Muscle of leg (tissue), 11 donors: Measurements from ENCODE around the gene MGRN1. TPM values are rescaled to one million over a fixed set of nuclear protein-coding genes. Genes with fewer than 3 reads are reported as not detected.

ENCODE experiments used
- DNase-seq: peaks from one replicate; pipeline ENCODE4 v3.0.0; 2013
- H3K27ac ChIP-seq: one replicate; pipeline ENCODE4 v1.5.1; 2013; ENCODE audit warnings: mild to moderate bottlenecking, low read length, control low read depth
- H3K27me3 ChIP-seq: one replicate; pipeline ENCODE4 v1.6.1; 2013; ENCODE audit warnings: low read length; ENCODE audit not compliant: control insufficient read depth, insufficient read depth
- H3K36me3 ChIP-seq: one replicate; pipeline ENCODE4 v1.6.1; 2013; ENCODE audit warnings: low read length; ENCODE audit not compliant: control insufficient read depth, insufficient read depth
- H3K4me1 ChIP-seq: one replicate; pipeline ENCODE4 v1.6.1; 2013; ENCODE audit warnings: low read length; ENCODE audit not compliant: control insufficient read depth, insufficient read depth
- H3K4me3 ChIP-seq: one replicate; pipeline ENCODE4 v1.5.1; 2013; ENCODE audit warnings: low read length, control low read depth
- H3K9me3 ChIP-seq: replicated peaks from 2 replicates; pipeline ENCODE4 v1.6.1; 2013; ENCODE audit warnings: low read depth, low read length; ENCODE audit not compliant: control insufficient read depth
- WGBS: methylation state at CpG from one replicate; pipeline ENCODE4 v1.1.5; 2013; ENCODE audit warnings: missing lambda C conversion rate; ENCODE audit not compliant: insufficient coverage; 5-methylcytosine and 5-hydroxymethylcytosine counted together
- polyA plus RNA-seq, 8 donors: library from polyadenylated mRNA; unstranded; fragments of 120-200 nt; gene quantifications; one replicate each; pipeline versions ENCODE4 v1.2.1 to v1.2.3, GENCODE V29; 2013; ENCODE audit warnings: inconsistent platforms in 1 of 8, low replicate concordance in 1 of 8; ENCODE audit not compliant: insufficient read length in 8 of 8, insufficient read depth in 1 of 8
- total RNA-seq: library from RNA; stranded (reverse); fragments of 120-200 nt; gene quantifications from one replicate; pipeline ENCODE4 v1.2.4, GENCODE V29; 2013

The MGRN1 gene
- total and polyA plus RNA-seq, 9 donors: 15.9 to 50.7 (median 37.2) TPM

- DNase-seq: no peak
- WGBS: 81% methylated on average over 7 of the region's 7 CpGs
- Histone ChIP-seq H3K36me3 (peaks cover 9% of the 10 kb centered on the region), H3K4me3 (no peak overlapping the region), H3K27me3 (no peaks in the 10 kb centered on the region), H3K4me1 (peaks cover 26% of the 10 kb centered on the region), H3K9me3 (no peaks in the 10 kb centered on the region), H3K27ac (no peak overlapping the region)
Measured at GRCh38 chr16:4623593-4623992, 1.0 kb upstream of the MGRN1 start.

- Histone ChIP-seq H3K4me3 (peak overlapping the region; percentile 94), H3K27ac (peak overlapping the region; percentile 94), H3K36me3 (peaks cover 9% of the 10 kb centered on the region), H3K4me1 (peaks cover 18% of the 10 kb centered on the region), H3K9me3 (no peaks in the 10 kb centered on the region), H3K27me3 (no peaks in the 10 kb centered on the region)
- DNase-seq: peak; percentile 82
- WGBS: under 1% methylated on average over 71 of the region's 80 CpGs
Measured at GRCh38 chr16:4624827-4625559, 367 bp downstream of the MGRN1 start.

- H3K9me3 ChIP-seq: no peaks in the 10 kb centered on the region
- 3% methylated on average over 6 of the region's 11 CpGs for WGBS
- peak overlapping the region; percentile 94 for H3K4me3 ChIP-seq
- peaks cover 18% of the 10 kb centered on the region for H3K4me1 ChIP-seq
- peak; percentile 79 for DNase-seq
- H3K27ac ChIP-seq: peak overlapping the region; percentile 94
- H3K27me3 ChIP-seq: no peaks in the 10 kb centered on the region
- H3K36me3 ChIP-seq: peaks cover 9% of the 10 kb centered on the region
Measured at GRCh38 chr16:4625560-4626159, 1.0 kb downstream of the MGRN1 start.

- WGBS: 46% methylated on average over 5 of the region's 6 CpGs
- no peak for DNase-seq
- peaks cover 14% of the 10 kb centered on the region for H3K36me3 ChIP-seq
- H3K4me1 ChIP-seq: peaks cover 18% of the 10 kb centered on the region
- H3K27me3 ChIP-seq: no peaks in the 10 kb centered on the region
- H3K27ac ChIP-seq: no peak overlapping the region
- peaks cover 7% of the 10 kb centered on the region for H3K9me3 ChIP-seq
- peak overlapping the region; percentile 94 for H3K4me3 ChIP-seq
Measured at GRCh38 chr16:4626396-4626795, 1.8 kb downstream of the MGRN1 start.

- Histone ChIP-seq H3K27ac (no peak overlapping the region), H3K36me3 (peaks cover 14% of the 10 kb centered on the region), H3K27me3 (no peaks in the 10 kb centered on the region), H3K4me3 (no peak overlapping the region), H3K9me3 (peaks cover 10% of the 10 kb centered on the region), H3K4me1 (peaks cover 18% of the 10 kb centered on the region)
- DNase-seq: no peak
- 96% methylated on average over 5 of the region's 9 CpGs for WGBS
Measured at GRCh38 chr16:4628283-4628682, 3.7 kb downstream of the MGRN1 start.

GRCh38 chr16:4631444-4631843, 6.8 kb downstream of the MGRN1 start:
- H3K27me3 ChIP-seq: no peaks in the 10 kb centered on the region
- H3K4me3 ChIP-seq: no peak overlapping the region
- H3K27ac ChIP-seq: no peak overlapping the region
- no peak for DNase-seq
- peaks cover 17% of the 10 kb centered on the region for H3K36me3 ChIP-seq
- peaks cover 10% of the 10 kb centered on the region for H3K9me3 ChIP-seq
- WGBS: no CpG with 5 or more reads among the region's 1 CpG
- peaks cover 3% of the 10 kb centered on the region for H3K4me1 ChIP-seq

GRCh38 chr16:4633910-4634635, 9.4 kb downstream of the MGRN1 start:
- DNase-seq: no peak
- peaks cover 10% of the 10 kb centered on the region for H3K9me3 ChIP-seq

GRCh38 chr16:4634768-4635167, 10.1 kb downstream of the MGRN1 start:
- peaks cover 5% of the 10 kb centered on the region for H3K4me1 ChIP-seq
- no peak for DNase-seq

More at GRCh38 chr16:4633910-4634635, 9.4 kb downstream of the MGRN1 start:
- 86% methylated on average over 20 of the region's 20 CpGs for WGBS
- Histone ChIP-seq H3K27ac (no peak overlapping the region), H3K4me1 (peaks cover 5% of the 10 kb centered on the region), H3K36me3 (peaks cover 17% of the 10 kb centered on the region), H3K27me3 (no peaks in the 10 kb centered on the region), H3K4me3 (no peak overlapping the region)

GRCh38 chr16:4636196-4636595, 11.6 kb downstream of the MGRN1 start:
- no peak overlapping the region for H3K4me3 ChIP-seq
- H3K27me3 ChIP-seq: no peaks in the 10 kb centered on the region
- H3K36me3 ChIP-seq: peaks cover 23% of the 10 kb centered on the region
- peaks cover 12% of the 10 kb centered on the region for H3K4me1 ChIP-seq
- no peak for DNase-seq
- WGBS: 87% methylated on average over 12 of the region's 13 CpGs
- H3K9me3 ChIP-seq: peaks cover 5% of the 10 kb centered on the region
- H3K27ac ChIP-seq: no peak overlapping the region

More at GRCh38 chr16:4634768-4635167, 10.1 kb downstream of the MGRN1 start:
- Histone ChIP-seq H3K27ac (no peak overlapping the region), H3K36me3 (peaks cover 21% of the 10 kb centered on the region), H3K27me3 (no peaks in the 10 kb centered on the region), H3K9me3 (peaks cover 10% of the 10 kb centered on the region), H3K4me3 (no peak overlapping the region)
- 100% methylated on average over 1 of the region's 12 CpGs for WGBS

- Histone ChIP-seq H3K4me1 (peaks cover 12% of the 10 kb centered on the region), H3K9me3 (no peaks in the 10 kb centered on the region), H3K4me3 (no peak overlapping the region), H3K36me3 (peaks cover 20% of the 10 kb centered on the region), H3K27me3 (no peaks in the 10 kb centered on the region), H3K27ac (no peak overlapping the region)
- WGBS: 48% methylated on average over 5 of the region's 21 CpGs
- DNase-seq: peak; percentile 3
Measured at GRCh38 chr16:4637501-4638166, 13.0 kb downstream of the MGRN1 start.
